Stomach smooth muscle (tissue), 2 donors: ENCODE data around the gene YY1.
A peak's percentile ranks its signal among the peaks of the same experiment; 100 is the strongest.

Experiments used
- H3K27ac ChIP-seq: one replicate; pipeline ENCODE4 v1.7.0; 2013; ENCODE audit warnings: mild to moderate bottlenecking, low read length, inconsistent platforms
- H3K27me3 ChIP-seq, 2 donors: one replicate each; pipeline ENCODE4 v1.7.0; 2013; ENCODE audit warnings: low read length in 2 of 2; ENCODE audit not compliant: insufficient read depth in 2 of 2, control insufficient read depth in 1 of 2
- H3K36me3 ChIP-seq, 2 donors: one replicate each; pipeline ENCODE4 v1.7.0; 2013; ENCODE audit warnings: low read length in 2 of 2; ENCODE audit not compliant: control insufficient read depth in 2 of 2, insufficient read depth in 2 of 2
- H3K4me1 ChIP-seq: one replicate; pipeline ENCODE4 v1.7.0; 2013; ENCODE audit warnings: low read length; ENCODE audit not compliant: control insufficient read depth, insufficient read depth
- H3K4me3 ChIP-seq, 2 donors: one replicate each; pipeline ENCODE4 v1.7.0; 2013; ENCODE audit warnings: low read length in 2 of 2
- H3K9ac ChIP-seq, 2 donors: one replicate each; pipeline ENCODE4 v1.7.0; 2013; ENCODE audit warnings: low read length in 2 of 2, mild to moderate bottlenecking in 1 of 2
- H3K9me3 ChIP-seq, 2 donors: one replicate each; pipeline ENCODE4 v1.7.0; 2013; ENCODE audit warnings: low read length in 2 of 2; ENCODE audit not compliant: control insufficient read depth in 2 of 2
- donor health status: healthy.
- donor health status: Pancreatic carcinoma.

The YY1 gene

GRCh38 chr14:100213956-100214769 is 24.8 kb upstream of the YY1 start:
- H3K36me3 ChIP-seq: no peaks in the 10 kb centered on the region
- H3K27me3 ChIP-seq: no peaks in the 10 kb centered on the region
- H3K4me3 ChIP-seq: peak overlapping the region; percentile 69 to 84
- no peaks in the 10 kb centered on the region for H3K9me3 ChIP-seq
- H3K27ac ChIP-seq: peak overlapping the region; percentile 84
- H3K9ac ChIP-seq: peak overlapping the region; percentile 90 to 95
- H3K4me1 ChIP-seq: peaks cover 11% of the 10 kb centered on the region

GRCh38 chr14:100214770-100215083 is 24.2 kb upstream of the YY1 start:
- peak overlapping the region; percentile 66 to 84 for H3K4me3 ChIP-seq
- H3K27me3 ChIP-seq: no peaks in the 10 kb centered on the region
- H3K27ac ChIP-seq: peak overlapping the region; percentile 84
- H3K4me1 ChIP-seq: peaks cover 11% of the 10 kb centered on the region
- H3K9ac ChIP-seq: peak overlapping the region; percentile 71 to 83
- no peaks in the 10 kb centered on the region for H3K36me3 ChIP-seq
- no peaks in the 10 kb centered on the region for H3K9me3 ChIP-seq

- Histone ChIP-seq H3K27me3 (no peaks in the 10 kb centered on the region), H3K4me3 (no peak overlapping the region), H3K27ac (peak overlapping the region; percentile 84), H3K9ac (no peak overlapping the region), H3K36me3 (no peaks in the 10 kb centered on the region), H3K9me3 (no peaks in the 10 kb centered on the region), H3K4me1 (peaks cover 11% of the 10 kb centered on the region)
These were observed 23.5 kb upstream of the YY1 start for GRCh38 chr14:100215330-100215885.

GRCh38 chr14:100219126-100219785 is 19.7 kb upstream of the YY1 start:
- Histone ChIP-seq H3K27ac (no peak overlapping the region), H3K4me3 (no peak overlapping the region), H3K27me3 (no peaks in the 10 kb centered on the region), H3K9me3 (no peaks in the 10 kb centered on the region), H3K4me1 (peaks cover 23% of the 10 kb centered on the region), H3K36me3 (no peaks in the 10 kb centered on the region), H3K9ac (no peak overlapping the region)

GRCh38 chr14:100221533-100222223 is 17.3 kb upstream of the YY1 start:
- Histone ChIP-seq H3K4me1 (peaks cover 19% of the 10 kb centered on the region), H3K9ac (peak overlapping the region; percentile 63 to 75), H3K36me3 (no peaks in the 10 kb centered on the region), H3K4me3 (peak overlapping the region; percentile 77 to 82), H3K9me3 (no peaks in the 10 kb centered on the region), H3K27ac (peak overlapping the region; percentile 46), H3K27me3 (no peaks in the 10 kb centered on the region)

GRCh38 chr14:100222224-100223093 is 16.5 kb upstream of the YY1 start:
- Histone ChIP-seq H3K9me3 (no peaks in the 10 kb centered on the region), H3K27ac (no peak overlapping the region), H3K27me3 (no peaks in the 10 kb centered on the region), H3K4me1 (peaks cover 19% of the 10 kb centered on the region), H3K9ac (peak overlapping the region; percentile 63 to 75), H3K4me3 (peak overlapping the region; percentile 77 to 82), H3K36me3 (no peaks in the 10 kb centered on the region)

- Histone ChIP-seq H3K4me1 (peaks cover 19% of the 10 kb centered on the region), H3K27ac (no peak overlapping the region), H3K9me3 (no peaks in the 10 kb centered on the region), H3K9ac (no peak overlapping the region), H3K36me3 (no peaks in the 10 kb centered on the region), H3K27me3 (no peaks in the 10 kb centered on the region), H3K4me3 (no peak overlapping the region)
These were observed 15.4 kb upstream of the YY1 start for GRCh38 chr14:100223332-100224201.

GRCh38 chr14:100224229-100224866 is 14.6 kb upstream of the YY1 start:
- Histone ChIP-seq H3K9ac (no peak overlapping the region), H3K27ac (no peak overlapping the region), H3K36me3 (no peaks in the 10 kb centered on the region), H3K27me3 (no peaks in the 10 kb centered on the region), H3K4me3 (no peak overlapping the region), H3K9me3 (no peaks in the 10 kb centered on the region), H3K4me1 (peaks cover 19% of the 10 kb centered on the region)

- no peaks in the 10 kb centered on the region for H3K27me3 ChIP-seq
- no peaks in the 10 kb centered on the region for H3K9me3 ChIP-seq
- no peak overlapping the region for H3K27ac ChIP-seq
- peaks cover 19% of the 10 kb centered on the region for H3K4me1 ChIP-seq
- H3K4me3 ChIP-seq: no peak overlapping the region
- no peak overlapping the region for H3K9ac ChIP-seq
- H3K36me3 ChIP-seq: no peaks in the 10 kb centered on the region
These were observed 13.8 kb upstream of the YY1 start for GRCh38 chr14:100225169-100225568.
